CD1c-positive myeloid dendritic cell (primary cell): ENCODE data around the gene CASKIN1.

Experiments
- DNase-seq: peaks from one replicate; pipeline ENCODE4 v3.0.0-alpha.2; 2016; ENCODE audit errors: extremely low spot score

Gene CASKIN1

GRCh38 chr16:2195322-2196161, 863 bp downstream of the CASKIN1 start:
- no peak for DNase-seq

- peak; percentile 38 for DNase-seq
Measured at GRCh38 chr16:2194852-2195321, 1.5 kb downstream of the CASKIN1 start.

GRCh38 chr16:2194166-2194834, 2.1 kb downstream of the CASKIN1 start:
- DNase-seq = no peak

- no peak for DNase-seq
Measured at GRCh38 chr16:2191446-2191706, 5.0 kb downstream of the CASKIN1 start.

- no peak for DNase-seq
Measured at GRCh38 chr16:2190659-2191445, 5.6 kb downstream of the CASKIN1 start.

- DNase-seq = no peak
Measured at GRCh38 chr16:2190002-2190658, 6.3 kb downstream of the CASKIN1 start.

GRCh38 chr16:2189252-2189893, 7.0 kb downstream of the CASKIN1 start:
- no peak for DNase-seq

GRCh38 chr16:2188395-2188794, 8.0 kb downstream of the CASKIN1 start:
- no peak for DNase-seq

GRCh38 chr16:2187212-2187611, 9.2 kb downstream of the CASKIN1 start:
- no peak for DNase-seq

GRCh38 chr16:2186505-2186904, 9.9 kb downstream of the CASKIN1 start:
- DNase-seq = no peak

GRCh38 chr16:2186064-2186463, 10.3 kb downstream of the CASKIN1 start:
- DNase-seq = no peak

- DNase-seq = no peak
Measured at GRCh38 chr16:2184962-2185361, 11.4 kb downstream of the CASKIN1 start.

- DNase-seq = no peak
Measured at GRCh38 chr16:2184346-2184745, 12.1 kb downstream of the CASKIN1 start.

GRCh38 chr16:2183671-2184070, 12.7 kb downstream of the CASKIN1 start:
- no peak for DNase-seq

GRCh38 chr16:2181952-2182351, 14.5 kb downstream of the CASKIN1 start:
- DNase-seq = no peak

GRCh38 chr16:2180962-2181923, 15.2 kb downstream of the CASKIN1 start:
- no peak for DNase-seq

GRCh38 chr16:2180461-2180860, 15.9 kb downstream of the CASKIN1 start:
- DNase-seq = no peak

- no peak for DNase-seq
Measured at GRCh38 chr16:2179576-2179975, 16.8 kb downstream of the CASKIN1 start.

GRCh38 chr16:2179107-2179501, 17.3 kb downstream of the CASKIN1 start:
- DNase-seq = no peak

- DNase-seq = peak; percentile 41
Measured at GRCh38 chr16:2178321-2179106, 17.9 kb downstream of the CASKIN1 start.
